BLaER1 treated with 17β-estradiol and CSF1 and Interleukin-3, amounts not matched to agents 10 nM and 100 nM (cell line): Measurements from ENCODE around the gene PARD3.

ENCODE experiments used
- H3K27ac ChIP-seq, 11 experiments: shearing (Covaris generic); formaldehyde crosslinking; 2 replicates each; pipeline ENCODE4 v1.8.1; 2022
- H3K27me3 ChIP-seq, 11 experiments: shearing (Covaris generic); formaldehyde crosslinking; 2 replicates each; pipeline ENCODE4 v1.8.1; 2022
- H3K36me3 ChIP-seq, 11 experiments: shearing (Covaris generic); formaldehyde crosslinking; 2 replicates each; pipeline ENCODE4 v1.8.1; 2022
- H3K4me1 ChIP-seq, 10 experiments: shearing (Covaris generic); formaldehyde crosslinking; 2 replicates each; pipeline ENCODE4 v1.8.1; 2022
- H3K4me2 ChIP-seq, 11 experiments: shearing (Covaris generic); formaldehyde crosslinking; 2 replicates each; pipeline ENCODE4 v1.8.1; 2022
- H3K4me3 ChIP-seq, 10 experiments: shearing (Covaris generic); formaldehyde crosslinking; 2 replicates each; pipeline ENCODE4 v1.8.1; 2022
- H3K9ac ChIP-seq, 11 experiments: shearing (Covaris generic); formaldehyde crosslinking; 2 replicates each; pipeline ENCODE4 v1.8.1; 2022
- H3K9me3 ChIP-seq, 11 experiments: shearing (Covaris generic); formaldehyde crosslinking; replicated peaks in 1 of 11; 2 replicates each; pipeline ENCODE4 v1.8.1; 2022
- H4K20me1 ChIP-seq, 11 experiments: shearing (Covaris generic); formaldehyde crosslinking; 2 replicates each; pipeline ENCODE4 v1.8.1; 2022
- Cebpa-rat ChIP-seq, 11 experiments: shearing (Covaris generic); IDR thresholded peaks; 2 replicates each; pipeline ENCODE4 v1.8.1; 2022

PARD3 gene

GRCh38 chr10:34152434-34152833, 662.7 kb downstream of the PARD3 start:
- no peaks in the 10 kb centered on the region for H3K36me3 ChIP-seq
- H3K27me3 ChIP-seq = no peaks in the 10 kb centered on the region
- H3K27ac ChIP-seq = no peak overlapping the region
- no peak for TF ChIP-seq Cebpa-rat (IDR thresholded peaks at IDR 0.05)
- no peaks in the 10 kb centered on the region for H3K9me3 ChIP-seq
- no peak overlapping the region for H3K9ac ChIP-seq
- H3K4me1 ChIP-seq = 0 out of 20 replicates have a peak, but pooled peaks cover 0 to 4% (median 0%) of the 10 kb centered on the region in 10 experiments
- H3K4me3 ChIP-seq = no peak overlapping the region
- no peaks in the 10 kb centered on the region for H4K20me1 ChIP-seq
- H3K4me2 ChIP-seq = no peak overlapping the region

DNA sequence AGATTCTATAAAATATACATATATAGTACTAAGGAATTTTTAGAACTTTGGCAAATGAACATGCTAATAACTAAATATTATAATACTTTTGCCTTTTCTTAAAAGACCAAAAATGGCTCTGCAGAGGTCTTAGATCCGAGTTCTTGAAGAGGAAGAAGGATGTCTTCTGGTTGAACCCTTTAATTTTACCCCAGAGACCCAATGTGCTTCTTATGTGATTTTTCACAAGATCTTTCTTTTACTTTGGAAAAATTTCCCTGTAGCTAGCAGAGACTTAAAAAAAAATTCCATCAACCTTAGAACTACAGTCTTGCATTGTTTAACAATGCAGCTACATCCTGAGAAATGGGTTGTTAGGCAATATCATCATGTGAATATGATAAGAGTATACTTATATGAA, 663.2 kb downstream of the PARD3 start:
- H4K20me1 ChIP-seq = no peaks in the 10 kb centered on the region
- 0 out of 20 replicates have a peak, but pooled peaks cover 0 to 4% (median 0%) of the 10 kb centered on the region in 10 experiments for H3K4me1 ChIP-seq
- H3K27ac ChIP-seq = no peak overlapping the region
- H3K36me3 ChIP-seq = no peaks in the 10 kb centered on the region
- no peaks in the 10 kb centered on the region for H3K9me3 ChIP-seq
- H3K9ac ChIP-seq = no peak overlapping the region
- TF ChIP-seq Cebpa-rat (IDR thresholded peaks at IDR 0.05) = no peak
- H3K27me3 ChIP-seq = no peaks in the 10 kb centered on the region
- no peak overlapping the region for H3K4me3 ChIP-seq
- no peak overlapping the region for H3K4me2 ChIP-seq

- no peak overlapping the region for H3K27ac ChIP-seq
- H4K20me1 ChIP-seq = no peaks in the 10 kb centered on the region
- H3K4me3 ChIP-seq = no peak overlapping the region
- no peak overlapping the region for H3K4me2 ChIP-seq
- no peaks in the 10 kb centered on the region for H3K9me3 ChIP-seq
- no peaks in the 10 kb centered on the region for H3K36me3 ChIP-seq
- no peak overlapping the region for H3K9ac ChIP-seq
- H3K27me3 ChIP-seq = no peaks in the 10 kb centered on the region
- no peak for TF ChIP-seq Cebpa-rat (IDR thresholded peaks at IDR 0.05)
- H3K4me1 ChIP-seq = 0 out of 20 replicates have a peak, but pooled peaks cover 0 to 4% (median 0%) of the 10 kb centered on the region in 10 experiments
These were observed 663.6 kb downstream of the PARD3 start for GRCh38 chr10:34151481-34151880.

DNA sequence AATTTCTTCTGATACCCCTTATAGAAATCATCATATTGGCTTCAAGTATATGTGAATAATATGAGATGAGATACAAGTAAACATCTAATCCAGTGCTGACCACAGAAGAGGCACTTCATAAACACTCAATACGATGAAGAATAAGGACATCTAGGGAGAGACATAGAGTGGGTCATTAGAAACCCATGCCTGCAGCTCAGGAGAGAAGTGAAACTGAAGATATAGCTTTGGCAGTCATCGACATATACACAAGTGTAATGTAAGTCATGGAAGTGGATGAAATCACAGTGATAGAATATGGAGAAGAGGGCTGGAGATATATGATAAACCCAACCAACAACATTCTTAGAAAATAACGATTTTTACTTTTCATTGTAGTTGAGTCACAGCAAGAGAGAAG, 665.0 kb downstream of the PARD3 start:
- no peaks in the 10 kb centered on the region for H3K27me3 ChIP-seq
- TF ChIP-seq Cebpa-rat (IDR thresholded peaks at IDR 0.05) = no peak
- no peaks in the 10 kb centered on the region for H3K36me3 ChIP-seq
- no peaks in the 10 kb centered on the region for H3K9me3 ChIP-seq
- H4K20me1 ChIP-seq = no peaks in the 10 kb centered on the region
- H3K4me2 ChIP-seq = no peak overlapping the region
- H3K9ac ChIP-seq = no peak overlapping the region
- H3K4me1 ChIP-seq = no peaks in the 10 kb centered on the region
- H3K4me3 ChIP-seq = no peak overlapping the region
- H3K27ac ChIP-seq = no peak overlapping the region

GRCh38 chr10:34148305-34148657, 666.8 kb downstream of the PARD3 start:
- no peak for TF ChIP-seq Cebpa-rat (IDR thresholded peaks at IDR 0.05)
- H3K4me2 ChIP-seq = no peak overlapping the region
- no peaks in the 10 kb centered on the region for H3K9me3 ChIP-seq
- H3K9ac ChIP-seq = no peak overlapping the region
- no peaks in the 10 kb centered on the region for H3K4me1 ChIP-seq
- H3K27ac ChIP-seq = no peak overlapping the region
- no peaks in the 10 kb centered on the region for H4K20me1 ChIP-seq
- no peaks in the 10 kb centered on the region for H3K36me3 ChIP-seq
- H3K27me3 ChIP-seq = no peaks in the 10 kb centered on the region
- no peak overlapping the region for H3K4me3 ChIP-seq

- H3K36me3 ChIP-seq = no peaks in the 10 kb centered on the region
- no peaks in the 10 kb centered on the region for H4K20me1 ChIP-seq
- no peak overlapping the region for H3K4me2 ChIP-seq
- no peak overlapping the region for H3K4me3 ChIP-seq
- no peaks in the 10 kb centered on the region for H3K4me1 ChIP-seq
- H3K9ac ChIP-seq = no peak overlapping the region
- H3K9me3 ChIP-seq = no peaks in the 10 kb centered on the region
- H3K27ac ChIP-seq = no peak overlapping the region
- TF ChIP-seq Cebpa-rat (IDR thresholded peaks at IDR 0.05) = no peak
- H3K27me3 ChIP-seq = no peaks in the 10 kb centered on the region
These were observed 667.3 kb downstream of the PARD3 start for GRCh38 chr10:34147641-34148304.

DNA sequence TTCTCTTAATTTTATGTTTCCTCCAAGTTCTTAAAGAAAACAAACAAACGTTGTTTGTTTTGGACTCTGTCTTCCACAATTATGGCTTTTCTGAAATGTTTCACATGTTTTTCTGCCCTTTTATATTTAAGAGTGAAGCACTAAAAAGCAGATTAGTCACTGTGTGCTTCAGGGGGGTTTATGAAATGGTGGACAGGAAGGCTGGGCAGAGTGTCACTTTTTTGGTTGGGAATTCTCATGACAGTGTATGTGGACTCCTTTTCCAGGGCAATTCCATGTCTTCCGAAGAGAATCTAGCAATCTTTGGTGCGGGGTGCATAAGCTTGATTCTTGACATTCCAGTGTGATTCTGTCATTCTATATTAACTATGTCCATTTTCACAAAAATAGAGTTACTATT, 669.4 kb downstream of the PARD3 start:
- H3K9ac ChIP-seq = no peak overlapping the region
- no peak for TF ChIP-seq Cebpa-rat (IDR thresholded peaks at IDR 0.05)
- H3K4me1 ChIP-seq = no peaks in the 10 kb centered on the region
- H3K36me3 ChIP-seq = no peaks in the 10 kb centered on the region
- H3K4me3 ChIP-seq = no peak overlapping the region
- no peak overlapping the region for H3K4me2 ChIP-seq
- no peaks in the 10 kb centered on the region for H3K27me3 ChIP-seq
- H3K9me3 ChIP-seq = no peaks in the 10 kb centered on the region
- no peaks in the 10 kb centered on the region for H4K20me1 ChIP-seq
- no peak overlapping the region for H3K27ac ChIP-seq

DNA sequence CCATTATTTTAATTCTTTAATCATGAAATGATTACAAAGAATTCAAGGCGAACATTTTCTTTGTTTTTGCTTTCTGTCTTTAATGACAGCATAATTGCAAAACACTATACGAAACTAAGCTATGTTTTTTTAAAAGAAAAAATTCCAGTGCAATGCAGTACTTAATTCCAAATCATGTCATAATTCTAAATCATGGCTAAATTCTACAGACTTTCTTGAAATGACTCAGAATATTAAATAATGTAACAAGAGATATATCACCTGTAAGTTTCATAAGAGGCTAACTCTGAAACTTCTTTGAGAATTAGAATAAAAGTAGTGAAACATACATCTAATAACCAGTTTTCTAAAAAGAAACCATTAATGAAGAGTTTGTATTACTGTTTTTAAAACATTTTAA, 671.6 kb downstream of the PARD3 start:
- Histone ChIP-seq H3K4me1 (no peaks in the 10 kb centered on the region), H3K27me3 (no peaks in the 10 kb centered on the region), H3K9me3 (no peaks in the 10 kb centered on the region), H3K9ac (no peak overlapping the region), H4K20me1 (no peaks in the 10 kb centered on the region), H3K27ac (no peak overlapping the region), H3K4me2 (no peak overlapping the region), H3K4me3 (no peak overlapping the region), H3K36me3 (no peaks in the 10 kb centered on the region)
- no peak for TF ChIP-seq Cebpa-rat (IDR thresholded peaks at IDR 0.05)

DNA sequence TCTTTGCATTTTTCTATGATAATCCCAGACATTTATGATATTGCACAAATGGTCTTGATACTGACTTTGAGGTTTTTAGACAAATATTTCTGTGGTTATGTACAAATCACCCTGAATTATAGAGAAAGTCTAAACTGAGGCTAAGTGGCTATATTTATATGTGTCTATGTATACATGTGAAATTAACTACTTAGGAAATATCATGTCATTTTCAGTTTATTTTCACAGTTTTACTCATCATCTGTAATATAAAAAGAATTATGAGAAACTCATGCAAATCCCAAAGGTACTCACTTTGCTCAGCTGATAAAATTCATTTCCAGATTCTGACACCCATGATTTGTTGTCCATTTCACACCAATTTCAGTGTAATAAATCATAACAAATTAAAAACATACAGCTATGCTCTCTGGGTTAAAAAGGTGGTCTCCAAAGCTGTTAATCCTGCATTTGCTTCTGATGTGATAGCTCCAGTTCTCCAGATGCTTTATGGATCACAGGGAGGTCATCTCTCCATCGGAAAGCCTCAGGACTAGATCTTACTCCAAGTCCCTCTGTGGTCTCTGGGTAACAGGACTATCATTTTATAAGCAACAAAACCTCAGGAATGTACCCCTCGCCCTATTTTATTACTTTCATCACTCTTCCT, 673.9 kb downstream of the PARD3 start:
- H3K27me3 ChIP-seq = no peaks in the 10 kb centered on the region
- no peak for TF ChIP-seq Cebpa-rat (IDR thresholded peaks at IDR 0.05)
- H3K27ac ChIP-seq = no peak overlapping the region
- no peaks in the 10 kb centered on the region for H3K9me3 ChIP-seq
- H3K9ac ChIP-seq = no peak overlapping the region
- H3K36me3 ChIP-seq = no peaks in the 10 kb centered on the region
- no peaks in the 10 kb centered on the region for H3K4me1 ChIP-seq
- no peak overlapping the region for H3K4me2 ChIP-seq
- no peak overlapping the region for H3K4me3 ChIP-seq
- H4K20me1 ChIP-seq = no peaks in the 10 kb centered on the region

- Histone ChIP-seq H3K36me3 (no peaks in the 10 kb centered on the region), H3K9ac (no peak overlapping the region), H3K27ac (no peak overlapping the region), H3K4me2 (no peak overlapping the region), H4K20me1 (no peaks in the 10 kb centered on the region), H3K27me3 (no peaks in the 10 kb centered on the region), H3K4me3 (no peak overlapping the region), H3K4me1 (peaks cover 0 to 10% (median 7%) of the 10 kb centered on the region in 10 experiments; a peak in 8 of 20 replicates), H3K9me3 (no peaks in the 10 kb centered on the region)
- TF ChIP-seq Cebpa-rat (IDR thresholded peaks at IDR 0.05) = no peak
These were observed 675.5 kb downstream of the PARD3 start for GRCh38 chr10:34139559-34139958.
